A673 (cell line): ENCODE measurements around the gene RBM14.

Experiments used
- EZH2 ChIP-seq: fragments of 200-600 bp; sonication (generic); IDR thresholded peaks from 2 replicates; pipeline ENCODE4 v1.6.1; 2017; ENCODE audit warnings: borderline replicate concordance, low read depth, mild to moderate bottlenecking, mixed read lengths, antibody characterized with exemption, low read length; ENCODE audit not compliant: poor library complexity, severe bottlenecking
- TF ChIP-seq, protein P1 (sequence below): fragments of 300-800, 200-600 bp; sonication (generic); conservative IDR thresholded peaks from 2 replicates; pipeline ENCODE4 v1.5.1; 2017; ENCODE audit warnings: low read depth, mild to moderate bottlenecking, antibody characterized with exemption, low read length, moderate library complexity, mixed read lengths

DNA sequence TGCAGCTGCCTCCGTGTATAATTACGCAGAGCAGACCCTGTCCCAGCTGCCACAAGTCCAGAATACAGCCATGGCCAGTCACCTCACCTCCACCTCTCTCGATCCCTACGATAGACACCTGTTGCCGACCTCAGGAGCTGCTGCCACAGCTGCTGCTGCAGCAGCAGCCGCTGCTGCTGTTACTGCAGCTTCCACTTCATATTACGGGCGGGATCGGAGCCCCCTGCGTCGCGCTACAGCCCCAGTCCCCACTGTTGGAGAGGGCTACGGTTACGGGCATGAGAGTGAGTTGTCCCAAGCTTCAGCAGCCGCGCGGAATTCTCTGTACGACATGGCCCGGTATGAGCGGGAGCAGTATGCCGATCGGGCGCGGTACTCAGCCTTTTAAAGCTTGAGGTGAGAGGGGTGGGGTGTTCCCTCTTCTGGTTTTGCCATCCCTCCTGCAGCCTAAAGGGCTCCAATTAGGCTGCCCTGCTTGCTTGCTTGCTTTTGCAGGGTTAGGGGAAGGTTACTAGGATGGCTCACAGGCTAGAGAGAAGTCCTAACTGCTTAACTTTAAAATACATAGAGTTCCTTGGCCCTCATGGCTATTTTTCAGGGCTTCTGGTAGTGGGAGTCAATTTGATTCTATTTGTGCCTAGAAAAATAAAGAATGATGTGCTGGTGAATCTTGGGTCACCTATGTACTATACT is 27.5 kb downstream of the RBM14 start:
- TF ChIP-seq, protein P1, sequence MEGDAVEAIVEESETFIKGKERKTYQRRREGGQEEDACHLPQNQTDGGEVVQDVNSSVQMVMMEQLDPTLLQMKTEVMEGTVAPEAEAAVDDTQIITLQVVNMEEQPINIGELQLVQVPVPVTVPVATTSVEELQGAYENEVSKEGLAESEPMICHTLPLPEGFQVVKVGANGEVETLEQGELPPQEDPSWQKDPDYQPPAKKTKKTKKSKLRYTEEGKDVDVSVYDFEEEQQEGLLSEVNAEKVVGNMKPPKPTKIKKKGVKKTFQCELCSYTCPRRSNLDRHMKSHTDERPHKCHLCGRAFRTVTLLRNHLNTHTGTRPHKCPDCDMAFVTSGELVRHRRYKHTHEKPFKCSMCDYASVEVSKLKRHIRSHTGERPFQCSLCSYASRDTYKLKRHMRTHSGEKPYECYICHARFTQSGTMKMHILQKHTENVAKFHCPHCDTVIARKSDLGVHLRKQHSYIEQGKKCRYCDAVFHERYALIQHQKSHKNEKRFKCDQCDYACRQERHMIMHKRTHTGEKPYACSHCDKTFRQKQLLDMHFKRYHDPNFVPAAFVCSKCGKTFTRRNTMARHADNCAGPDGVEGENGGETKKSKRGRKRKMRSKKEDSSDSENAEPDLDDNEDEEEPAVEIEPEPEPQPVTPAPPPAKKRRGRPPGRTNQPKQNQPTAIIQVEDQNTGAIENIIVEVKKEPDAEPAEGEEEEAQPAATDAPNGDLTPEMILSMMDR: no peak
- no peak for TF ChIP-seq EZH2
